GM21360 (cell line): ENCODE measurements around the gene PDK2.

ENCODE experiments used
- ATAC-seq: cut with Tn5 transposase; IDR thresholded peaks from one replicate; pipeline ENCODE4 v1.9.1; 2021; ENCODE audit warnings: mild to moderate bottlenecking, moderate library complexity; ENCODE audit not compliant: unreplicated experiment

Gene PDK2

GRCh38 chr17:50114849-50115357 is 19.8 kb downstream of the PDK2 start:
- no peak for ATAC-seq

DNA sequence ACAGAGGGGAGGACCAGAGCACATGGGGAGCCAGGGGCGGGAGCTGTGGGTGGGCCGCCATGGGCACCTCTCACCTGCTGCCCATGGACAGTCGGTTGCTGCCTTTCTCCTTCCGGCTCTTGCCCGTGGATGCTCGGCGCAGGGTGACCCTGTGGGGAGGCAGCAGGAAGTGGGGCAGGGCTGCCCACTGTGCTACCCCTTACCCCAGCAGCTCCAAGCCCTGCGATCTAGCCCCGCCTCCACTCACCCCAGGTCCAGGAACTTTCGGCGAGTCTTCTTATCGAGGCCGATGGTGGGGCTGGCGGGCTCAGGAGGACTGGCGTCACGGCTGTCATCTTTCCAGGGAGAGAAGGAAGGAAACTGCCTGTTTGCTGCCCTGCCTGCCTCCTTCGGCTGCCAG is 20.6 kb downstream of the PDK2 start:
- ATAC-seq: no peak

DNA sequence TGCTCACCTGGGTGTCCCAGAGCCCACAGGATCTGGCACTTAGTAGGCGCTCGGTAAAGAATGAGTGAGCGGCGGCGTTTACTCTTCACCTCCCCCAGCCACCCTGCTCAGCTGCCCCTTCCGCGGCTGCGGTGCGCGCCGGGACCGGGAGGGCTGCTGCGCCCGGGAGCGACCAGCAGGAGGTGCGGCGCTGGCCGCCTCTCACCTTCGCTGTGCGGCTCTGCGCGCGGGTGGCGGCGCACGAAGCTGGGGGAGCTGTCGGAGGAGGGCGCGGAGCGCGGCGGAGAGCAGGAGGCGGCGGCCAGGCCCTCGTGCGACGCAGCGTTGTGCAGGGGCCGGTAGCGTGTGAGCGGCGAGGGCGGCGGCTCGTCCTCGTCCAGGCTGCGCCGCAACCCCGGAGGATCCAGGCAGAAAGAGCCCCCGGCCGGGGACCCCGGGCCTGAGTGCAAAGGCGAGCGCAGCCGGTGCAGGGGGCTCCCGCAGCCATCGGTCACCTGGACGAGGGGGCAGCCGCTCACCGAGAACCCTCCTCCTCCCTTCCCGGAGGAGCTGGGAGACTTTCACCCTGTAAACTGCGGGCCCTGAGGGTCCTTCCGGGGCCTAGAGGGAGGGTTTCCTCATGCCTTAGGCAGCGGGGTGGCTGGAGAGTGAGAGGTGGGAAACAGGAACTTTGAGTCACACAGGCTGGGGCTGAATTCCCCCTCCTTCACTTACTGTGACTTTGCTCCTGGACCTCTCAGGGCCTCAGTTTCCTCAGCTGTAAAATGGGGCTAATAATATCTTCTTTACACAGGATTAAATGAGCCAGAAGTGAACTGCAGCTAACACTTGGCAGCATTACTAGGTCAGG is 22.3 kb downstream of the PDK2 start:
- no peak for ATAC-seq

GRCh38 chr17:50118076-50118827 is 23.1 kb downstream of the PDK2 start:
- no peak for ATAC-seq

- no peak for ATAC-seq
Measured at GRCh38 chr17:50118828-50119218, 23.7 kb downstream of the PDK2 start.

- no peak for ATAC-seq
Measured at GRCh38 chr17:50120475-50121253, 25.5 kb downstream of the PDK2 start.

DNA sequence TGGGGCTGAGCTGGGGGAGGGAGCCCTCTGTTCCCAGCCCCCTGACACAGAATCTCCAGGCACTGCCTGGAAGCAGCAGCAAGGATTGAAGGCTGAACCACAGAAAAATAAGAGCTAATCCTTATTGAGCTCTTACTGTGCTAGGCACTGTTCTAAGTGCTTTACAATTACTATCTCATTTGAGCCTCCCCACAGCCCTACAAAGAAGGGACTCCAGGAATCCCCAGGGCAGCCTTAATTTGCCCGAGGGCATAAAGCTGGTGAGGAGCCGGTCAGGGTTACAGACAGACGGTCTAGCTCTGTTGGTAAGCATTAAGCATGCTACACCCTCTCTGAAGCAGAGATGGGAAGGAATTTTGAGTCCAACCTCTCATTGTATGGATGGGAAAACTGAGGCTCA is 27.8 kb downstream of the PDK2 start:
- no peak for ATAC-seq

DNA sequence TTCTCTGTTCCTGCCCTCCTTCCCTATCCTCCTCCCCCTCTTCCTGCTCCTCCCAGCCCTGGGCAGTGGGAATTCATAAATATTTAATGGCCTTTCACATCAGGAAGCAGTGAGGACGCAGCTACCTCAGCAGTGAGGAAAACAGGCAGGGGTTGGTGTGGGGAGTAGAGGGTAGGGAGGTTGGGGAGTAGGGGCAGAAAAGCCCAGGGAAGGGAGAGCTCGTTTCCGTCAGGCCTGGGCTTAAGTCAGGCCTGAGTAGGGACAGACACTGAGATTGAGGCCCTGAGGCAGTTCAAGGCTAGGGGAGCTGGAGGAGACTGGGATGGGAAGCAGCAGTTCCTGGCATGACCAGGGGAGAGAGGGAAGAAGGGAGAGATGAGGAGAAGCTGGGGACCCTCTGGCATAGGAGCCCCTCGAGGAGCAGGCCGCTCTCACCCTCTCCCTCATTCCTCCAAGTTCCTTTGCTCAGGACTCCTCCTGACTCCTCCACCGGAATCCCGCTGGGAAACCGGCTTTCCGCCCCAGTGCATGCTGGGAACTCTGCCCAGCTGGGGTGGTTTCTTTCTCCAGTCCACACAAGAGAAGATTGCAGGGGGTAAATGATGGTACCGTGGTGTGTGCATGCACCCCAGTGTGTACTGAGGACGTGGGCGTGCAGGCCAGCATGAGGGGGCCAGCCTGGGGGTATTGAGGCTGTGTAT is 28.6 kb downstream of the PDK2 start:
- no peak for ATAC-seq

DNA sequence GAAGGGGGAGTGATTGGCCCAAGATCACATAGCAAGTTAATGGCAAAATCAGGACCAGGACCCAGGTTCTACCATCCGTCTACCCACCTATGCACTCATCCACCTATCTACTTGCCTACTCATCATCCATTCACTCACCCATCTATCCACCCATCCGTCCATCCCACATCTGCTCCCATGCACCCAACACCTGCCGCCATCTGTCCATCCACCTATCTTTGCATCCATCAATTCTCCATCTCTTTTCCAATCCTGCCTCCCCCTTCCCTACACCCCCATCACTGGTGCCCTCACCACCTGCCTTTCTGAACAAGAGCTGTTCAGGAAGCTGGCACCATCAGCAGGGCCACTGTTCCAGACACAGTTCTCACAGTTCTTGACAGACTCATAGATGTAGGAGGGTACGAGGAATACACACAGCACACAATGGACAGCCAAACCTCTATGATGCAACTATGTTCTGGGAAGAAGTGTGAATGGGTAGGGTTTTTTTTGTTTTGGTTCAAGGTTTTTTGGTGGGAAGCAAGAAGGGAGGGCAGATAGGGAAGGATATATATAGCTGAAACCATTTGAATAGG is 30.4 kb downstream of the PDK2 start:
- no peak for ATAC-seq

- no peak for ATAC-seq
Measured at GRCh38 chr17:50127697-50128361, 32.7 kb downstream of the PDK2 start.

DNA sequence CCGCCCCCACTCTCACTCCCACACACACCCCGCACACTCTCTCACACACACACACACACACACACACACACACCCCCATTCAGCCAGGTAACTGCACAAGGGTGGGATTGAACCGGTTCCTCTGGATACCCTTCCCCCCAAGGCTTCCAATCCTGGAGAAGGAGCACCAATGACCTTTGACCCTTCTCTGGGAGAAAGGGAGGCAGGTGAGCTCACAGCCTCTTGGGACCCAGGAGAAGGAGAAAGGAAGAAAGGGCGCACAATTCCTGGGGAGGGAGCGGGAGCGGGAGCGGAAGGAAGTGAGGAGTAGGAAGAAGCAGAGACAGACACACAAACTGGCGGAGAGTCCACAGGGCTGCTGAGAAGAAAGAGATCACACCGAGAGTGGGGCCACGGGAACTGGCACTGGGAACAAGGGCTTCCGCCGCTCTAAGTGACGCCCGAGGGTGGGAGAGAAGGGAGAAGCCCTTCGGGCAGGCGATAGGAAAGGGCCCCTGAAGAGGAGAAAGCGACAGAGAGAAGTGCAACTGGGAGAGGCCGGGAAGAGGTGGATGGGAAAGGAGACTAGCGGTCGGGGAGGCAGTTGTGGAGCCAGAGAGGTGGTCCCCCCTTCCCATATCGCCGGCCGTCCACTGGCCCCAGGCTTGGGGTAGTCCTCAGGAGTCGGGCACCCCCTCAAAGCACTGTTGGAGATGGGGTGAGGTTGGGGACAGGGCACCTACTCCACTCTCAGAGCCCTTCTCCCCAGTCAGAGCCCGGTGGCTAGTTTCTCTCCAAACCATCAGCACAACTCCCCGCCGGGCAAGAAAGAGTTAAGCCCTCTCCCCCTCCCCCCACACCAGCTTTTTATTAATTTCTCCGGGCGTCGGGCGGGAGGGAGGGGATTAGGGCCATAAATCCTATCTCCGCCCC is 33.5 kb downstream of the PDK2 start:
- no peak for ATAC-seq

GRCh38 chr17:50129353-50129727 is 34.2 kb downstream of the PDK2 start:
- ATAC-seq: no peak

DNA sequence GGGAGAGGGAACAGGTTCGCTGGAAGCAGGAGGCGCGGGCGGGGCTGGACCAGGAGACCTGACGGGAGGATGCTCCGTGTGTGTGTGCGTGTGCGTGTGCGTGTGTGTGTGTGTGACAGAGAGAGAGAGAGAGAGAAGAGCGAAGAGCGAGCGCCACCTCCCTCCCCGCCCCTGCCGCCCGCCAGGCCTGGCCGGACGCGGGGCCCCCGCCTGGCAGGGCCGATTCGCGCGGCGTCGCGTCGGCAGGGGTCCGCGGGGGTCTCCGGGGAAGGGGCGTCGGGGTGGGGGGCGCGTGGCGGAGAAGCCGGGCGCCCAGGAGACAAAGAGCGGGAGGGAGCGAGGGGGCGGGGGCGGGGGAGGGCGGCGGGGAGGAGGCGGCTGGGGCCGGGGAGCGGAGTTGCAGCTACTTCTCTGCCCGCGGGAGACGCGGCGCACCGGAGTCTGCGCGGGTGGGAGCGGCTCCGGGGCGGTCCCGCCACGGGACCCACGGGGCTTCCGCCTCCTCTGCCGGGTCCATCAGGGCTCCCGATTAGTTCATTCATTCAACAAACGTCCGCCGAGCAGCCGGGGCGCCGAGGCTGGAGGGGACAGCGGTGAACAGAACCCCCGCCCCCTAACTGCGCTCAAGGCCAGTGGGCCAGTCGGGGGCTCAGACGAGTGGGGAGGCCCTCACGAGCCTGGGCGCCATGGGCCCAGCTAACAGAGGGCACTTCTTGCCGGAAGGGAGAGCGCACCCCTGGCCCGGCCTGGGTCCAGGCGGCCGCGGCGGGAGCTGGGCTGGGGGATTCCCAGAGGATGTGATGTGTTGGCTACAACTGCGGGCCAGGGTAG is 34.8 kb downstream of the PDK2 start, which contains the start of gene SAMD14:
Gene SAMD14, minus strand, starts transcription at position 433 of the 831 bp plus-strand sequence. CDS start 5,201 bp downstream, outside the sequence.
- ATAC-seq: no peak

GRCh38 chr17:50130559-50131305 is 35.6 kb downstream of the PDK2 start:
- no peak for ATAC-seq

- no peak for ATAC-seq
Measured at GRCh38 chr17:50132104-50132794, 37.1 kb downstream of the PDK2 start.

DNA sequence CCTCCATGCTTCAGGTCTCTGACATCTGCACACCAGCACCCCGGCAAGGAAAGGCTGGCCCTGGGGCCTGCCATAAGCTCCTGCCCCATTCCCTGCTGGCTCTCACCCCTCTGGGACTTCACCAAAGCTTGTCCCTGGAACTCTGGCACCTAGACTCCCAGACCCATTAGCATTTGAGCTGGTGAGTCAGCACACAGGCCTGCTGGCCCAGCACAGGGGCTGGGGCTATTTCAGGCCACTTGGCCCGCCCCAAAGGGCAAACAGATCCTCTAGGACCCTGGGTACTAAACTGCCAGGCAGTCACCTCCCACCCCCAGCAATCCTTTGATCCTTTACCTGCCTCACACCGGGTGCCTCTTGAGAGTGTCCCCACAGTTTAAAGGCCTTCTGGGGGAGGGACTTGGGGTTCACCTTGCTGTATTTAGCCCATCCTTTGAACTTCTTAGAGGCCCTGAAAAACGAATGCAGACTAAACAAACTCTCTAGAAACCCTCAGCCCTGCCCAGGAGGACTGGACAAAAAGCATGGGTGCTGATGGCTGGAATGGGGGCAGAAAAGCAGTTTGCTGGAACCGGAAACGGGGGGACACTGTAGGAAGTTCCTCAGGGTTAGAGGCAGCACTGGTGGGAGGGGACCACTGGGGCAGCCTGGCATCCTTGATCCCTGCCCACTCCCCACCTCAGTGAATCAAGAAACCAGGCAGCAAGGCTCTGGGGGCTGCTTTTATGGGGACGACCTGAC is 38.0 kb downstream of the PDK2 start:
- ATAC-seq: no peak
